ENCODE results near the gene IL17RA.

IL17RA gene

GRCh38 chr22:17074648-17075002 is 10.2 kb upstream of the IL17RA start (continued):
- TF ChIP-seq HOXD13 (CRISPR knock-in tag; IDR thresholded peaks at IDR 0.05; ENCODE audit: borderline replicate concordance) (no peak), ZNF311 (tag by site-specific recombination; IDR thresholded peaks at IDR 0.05; ENCODE audit: borderline replicate concordance) (no peak), ZNF239 (tag by site-specific recombination; IDR thresholded peaks at IDR 0.05) (no peak), ZNF157 (tag by site-specific recombination; IDR thresholded peaks at IDR 0.05) (no peak), ZNF324 (tag by site-specific recombination; IDR thresholded peaks at IDR 0.05) (no peak)

GRCh38 chr22:17077255-17077654 is 7.5 kb upstream of the IL17RA start:
- Histone ChIP-seq H3K4me1 (ENCODE audit: control insufficient read depth, insufficient read depth, low read length) (no peaks in the 10 kb centered on the region), H3K27ac (ENCODE audit: extremely low read depth, low read depth, low read length) (no peak overlapping the region), H3K4me3 (ENCODE audit: low read depth, low read length) (no peak overlapping the region), H3K36me3 (ENCODE audit: control insufficient read depth in 2 of 2, insufficient read depth in 1 of 2, low read length in 2 of 2) (no peaks in the 10 kb centered on the region), H3K9me3 (ENCODE audit: control insufficient read depth, insufficient read depth, low read depth, low read length) (no peaks in the 10 kb centered on the region; the same call in 1 of the 2 replicates)
- TF ChIP-seq, protein P1, sequence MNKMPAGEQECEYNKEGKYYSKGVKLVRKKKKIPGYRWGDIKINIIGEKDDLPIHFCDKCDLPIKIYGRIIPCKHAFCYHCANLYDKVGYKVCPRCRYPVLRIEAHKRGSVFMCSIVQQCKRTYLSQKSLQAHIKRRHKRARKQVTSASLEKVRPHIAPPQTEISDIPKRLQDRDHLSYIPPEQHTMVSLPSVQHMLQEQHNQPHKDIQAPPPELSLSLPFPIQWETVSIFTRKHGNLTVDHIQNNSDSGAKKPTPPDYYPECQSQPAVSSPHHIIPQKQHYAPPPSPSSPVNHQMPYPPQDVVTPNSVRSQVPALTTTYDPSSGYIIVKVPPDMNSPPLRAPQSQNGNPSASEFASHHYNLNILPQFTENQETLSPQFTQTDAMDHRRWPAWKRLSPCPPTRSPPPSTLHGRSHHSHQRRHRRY (tag by site-specific recombination; IDR thresholded peaks at IDR 0.05), result no peak
- TF ChIP-seq, protein P2, sequence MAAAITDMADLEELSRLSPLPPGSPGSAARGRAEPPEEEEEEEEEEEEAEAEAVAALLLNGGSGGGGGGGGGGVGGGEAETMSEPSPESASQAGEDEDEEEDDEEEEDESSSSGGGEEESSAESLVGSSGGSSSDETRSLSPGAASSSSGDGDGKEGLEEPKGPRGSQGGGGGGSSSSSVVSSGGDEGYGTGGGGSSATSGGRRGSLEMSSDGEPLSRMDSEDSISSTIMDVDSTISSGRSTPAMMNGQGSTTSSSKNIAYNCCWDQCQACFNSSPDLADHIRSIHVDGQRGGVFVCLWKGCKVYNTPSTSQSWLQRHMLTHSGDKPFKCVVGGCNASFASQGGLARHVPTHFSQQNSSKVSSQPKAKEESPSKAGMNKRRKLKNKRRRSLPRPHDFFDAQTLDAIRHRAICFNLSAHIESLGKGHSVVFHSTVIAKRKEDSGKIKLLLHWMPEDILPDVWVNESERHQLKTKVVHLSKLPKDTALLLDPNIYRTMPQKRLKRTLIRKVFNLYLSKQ (tag by site-specific recombination; IDR thresholded peaks at IDR 0.05; ENCODE audit: borderline replicate concordance), result no peak
- no peak for TF ChIP-seq GLIS1 (tag by site-specific recombination; IDR thresholded peaks at IDR 0.05)
- ChIA-PET CTCF (interaction anchor here (0.7 to 5.6 kb wide), 7 partner anchors 16 to 996 kb away, joined by 3 to 49 read pairs (median 6); no protein-coding TSS in a partner anchor), POLR2A (no interaction called here)

DNA sequence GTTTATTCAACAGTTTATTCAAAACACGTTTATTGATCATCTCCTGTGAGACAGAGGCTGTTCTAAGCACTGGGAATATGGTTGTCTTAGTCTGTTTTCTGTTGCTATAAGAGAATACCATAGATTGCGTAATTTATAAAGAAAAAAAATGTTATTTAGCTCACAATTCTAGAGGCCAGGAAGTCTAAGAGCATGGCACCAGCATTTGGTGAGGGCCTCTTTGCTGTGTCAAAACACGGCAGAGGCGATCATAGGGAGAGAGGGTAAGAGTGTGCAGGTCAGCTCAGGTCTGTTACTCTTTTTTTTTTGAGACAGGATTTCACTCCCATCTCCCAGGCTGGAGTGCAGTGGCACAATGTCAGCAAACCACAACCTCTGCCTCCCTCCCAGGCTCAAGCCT is 5.2 kb upstream of the IL17RA start:
- H3K4me3 ChIP-seq (ENCODE audit: low read depth, low read length), result no peak overlapping the region
- ChIA-PET CTCF (interaction anchor here (0.7 to 1.4 kb wide), 4 partner anchors 66 to 422 kb away, joined by 3 to 11 read pairs (median 4); no protein-coding TSS in a partner anchor), POLR2A (no interaction called here)
- H3K27ac ChIP-seq (ENCODE audit: extremely low read depth, low read depth, low read length), result no peak overlapping the region
- H3K4me1 ChIP-seq (ENCODE audit: control insufficient read depth, insufficient read depth, low read length), result no peaks in the 10 kb centered on the region
- no peaks in the 10 kb centered on the region for H3K9me3 ChIP-seq (ENCODE audit: control insufficient read depth, insufficient read depth, low read depth, low read length)
- H3K36me3 ChIP-seq (ENCODE audit: control insufficient read depth in 2 of 2, insufficient read depth in 1 of 2, low read length in 2 of 2), result no peaks in the 10 kb centered on the region
- TF ChIP-seq ZNF248 (tag by site-specific recombination; IDR thresholded peaks at IDR 0.05), result no peak
- no peak for TF ChIP-seq ZNF221 (tag by site-specific recombination; IDR thresholded peaks at IDR 0.05; ENCODE audit: borderline replicate concordance)
- TF ChIP-seq ZFP69B (tag by site-specific recombination; IDR thresholded peaks at IDR 0.05), result no peak
- no peak for TF ChIP-seq KLF7 (tag by site-specific recombination; IDR thresholded peaks at IDR 0.05; ENCODE audit: borderline replicate concordance)

- CTCF ChIA-PET, result interaction anchor here (1.0 kb wide), 1 partner anchor 108 kb away, joined by 4 read pairs; no protein-coding TSS in a partner anchor
Observed at GRCh38 chr22:17083255-17083654, 1.5 kb upstream of the IL17RA start.

More at GRCh38 chr22:17083255-17083654, 1.5 kb upstream of the IL17RA start:
- Histone ChIP-seq H3K36me3 (ENCODE audit: control insufficient read depth in 2 of 2, insufficient read depth in 1 of 2, low read length in 2 of 2) (no peaks in the 10 kb centered on the region), H3K4me3 (ENCODE audit: low read depth, low read length) (no peak overlapping the region), H3K27ac (ENCODE audit: extremely low read depth, low read depth, low read length) (no peak overlapping the region), H3K9me3 (ENCODE audit: control insufficient read depth, insufficient read depth, low read depth, low read length) (no peaks in the 10 kb centered on the region), H3K4me1 (ENCODE audit: control insufficient read depth, insufficient read depth, low read length) (no peaks in the 10 kb centered on the region; the same call in 1 of the 2 replicates)
- POLR2A ChIA-PET, result no interaction called here
- TF ChIP-seq ZIC2 (tag by site-specific recombination; IDR thresholded peaks at IDR 0.05) (no peak), ZNF707 (tag by site-specific recombination; IDR thresholded peaks at IDR 0.05) (no peak), ZSCAN23 (tag by site-specific recombination; IDR thresholded peaks at IDR 0.05) (no peak), ZNF146 (tag by site-specific recombination; IDR thresholded peaks at IDR 0.05) (no peak), ZNF121 (tag by site-specific recombination; IDR thresholded peaks at IDR 0.05) (no peak), ZNF2 (tag by site-specific recombination; IDR thresholded peaks at IDR 0.05) (no peak)
- TF ChIP-seq, protein P1 (tag by site-specific recombination; IDR thresholded peaks at IDR 0.05), result no peak
